PC-3 (cell line): ENCODE results near the gene CDH4. TPM values are rescaled to one million over a fixed set of nuclear protein-coding genes. Genes with fewer than 3 reads are reported as not detected.

Experiments used
- ATAC-seq: fragments of 200-7000 bp; cut with Tn5 transposase; 2 replicates; pipeline ENCODE4 v1.9.1; 2020; ENCODE audit warnings: mild to moderate bottlenecking, moderate library complexity
- BruUV-seq: library from RNA; stranded (reverse); fragments of 400-500 nt; replicated peaks from 2 replicates; lab custom pipeline; 2021; lab: Mats Ljungman, UMichigan
- CTCF ChIA-PET: fragments of 300-600 bp; sonication (Branson Sonifier 250); formaldehyde crosslinking; loops from one replicate; lab custom pipeline; 2022; ENCODE audit warnings: antibody characterized with exemption; lab: Charles Lee
- POLR2A ChIA-PET: fragments of 300-600 bp; sonication (Branson Sonifier 250); formaldehyde crosslinking; loops from one replicate; lab custom pipeline; 2022; ENCODE audit warnings: antibody characterized with exemption; ENCODE audit not compliant: unreplicated experiment; lab: Charles Lee
- DNase-seq: peaks from one replicate; pipeline ENCODE4 v3.0.0-alpha.2; 2015
- H2AFZ ChIP-seq: fragments of 300-600 bp; sonication (generic); 2 replicates; pipeline ENCODE4 v1.6.0; 2016; ENCODE audit warnings: antibody characterized with exemption, low read length
- H3F3A ChIP-seq: fragments of 300-600 bp; sonication (generic); one replicate; pipeline ENCODE4 v1.6.0; 2017; ENCODE audit warnings: antibody characterized with exemption, low read length, control low read depth, mild to moderate bottlenecking; ENCODE audit not compliant: unreplicated experiment
- H3K27ac ChIP-seq: fragments of 300-600 bp; sonication (generic); 2 replicates; pipeline ENCODE4 v1.5.1; 2016; ENCODE audit warnings: mild to moderate bottlenecking, low read length
- H3K27me3 ChIP-seq: fragments of 300-600 bp; sonication (generic); 2 replicates; pipeline ENCODE4 v1.6.1; 2016; ENCODE audit warnings: low read length, mixed read lengths
- H3K36me3 ChIP-seq: fragments of 300-600 bp; sonication (generic); 2 replicates; pipeline ENCODE4 v1.6.1; 2016; ENCODE audit warnings: low read depth, mixed run types, low read length, mixed read lengths
- H3K4me1 ChIP-seq: fragments of 300-600 bp; sonication (generic); 2 replicates; pipeline ENCODE4 v1.5.1; 2016; ENCODE audit warnings: low read length; ENCODE audit not compliant: insufficient read depth
- H3K4me2 ChIP-seq: fragments of 300-600 bp; sonication (generic); 2 replicates; pipeline ENCODE4 v1.6.0; 2016; ENCODE audit warnings: low read length
- H3K4me3 ChIP-seq: fragments of 300-600 bp; sonication (generic); 2 replicates; pipeline ENCODE4 v1.5.1; 2016; ENCODE audit warnings: mild to moderate bottlenecking, low read length, mixed read lengths
- H3K79me2 ChIP-seq: fragments of 300-600 bp; sonication (generic); 2 replicates; pipeline ENCODE4 v1.6.1; 2017; ENCODE audit warnings: low read length, mixed read lengths
- H3K9ac ChIP-seq: fragments of 300-600 bp; sonication (generic); 2 replicates; pipeline ENCODE4 v1.6.0; 2016; ENCODE audit warnings: mild to moderate bottlenecking, low read length
- H3K9me2 ChIP-seq: fragments of 300-600 bp; sonication (generic); replicated peaks from 2 replicates; pipeline ENCODE4 v1.6.1; 2016; ENCODE audit warnings: mixed run types, low read length, mixed read lengths
- H3K9me3 ChIP-seq: fragments of 300-600 bp; sonication (generic); 2 replicates; pipeline ENCODE4 v1.6.1; 2016; ENCODE audit warnings: low read length, mixed read lengths
- H4K20me1 ChIP-seq: fragments of 300-600 bp; sonication (generic); 2 replicates; pipeline ENCODE4 v1.6.1; 2016; ENCODE audit warnings: low read length, mixed read lengths
- CTCF ChIP-seq: fragments of 300-600 bp; sonication (generic); conservative IDR thresholded peaks from 2 replicates; pipeline ENCODE4 v1.5.1; 2017; ENCODE audit warnings: antibody characterized with exemption, low read depth, mild to moderate bottlenecking, low read length
- EZH2 ChIP-seq: fragments of 300-600 bp; sonication (generic); IDR thresholded peaks from one replicate; pipeline ENCODE4 v1.6.1; 2017; ENCODE audit warnings: antibody characterized with exemption, mild to moderate bottlenecking, low read length; ENCODE audit not compliant: unreplicated experiment
- EZH2phosphoT487 ChIP-seq: fragments of 300-600 bp; sonication (generic); IDR thresholded peaks from 2 replicates; pipeline ENCODE4 v1.6.1; 2018; ENCODE audit warnings: mild to moderate bottlenecking, antibody characterized with exemption, low read length, borderline replicate concordance
- intact Hi-C: fragments of 100-400 bp; cut with micrococcal nuclease; formaldehyde crosslinking; loops from 2 replicates; pipeline ENCODE4 v1.9.0; 2023
- total RNA-seq: library from RNA; depleted of rRNA; stranded (reverse); fragments of >200 nt; gene quantifications from 2 replicates; pipeline ENCODE4 v1.2.3, GENCODE V29; 2014

Gene CDH4
- total RNA-seq, 1 experiment from 2014 or later = not detected

GRCh38 chr20:61736751-61737310 is 484.8 kb downstream of the CDH4 start:
- Histone ChIP-seq H3K9me2 (no peaks in the 10 kb centered on the region), H3K9ac (no peak overlapping the region), H2AFZ (no peak overlapping the region), H3K4me3 (no peak overlapping the region), H3F3A (no peaks in the 10 kb centered on the region), H3K9me3 (no peaks in the 10 kb centered on the region), H3K27me3 (peaks cover 81% of the 10 kb centered on the region), H3K79me2 (no peaks in the 10 kb centered on the region), H3K4me1 (no peaks in the 10 kb centered on the region), H4K20me1 (no peaks in the 10 kb centered on the region), H3K27ac (no peak overlapping the region), H3K4me2 (no peak overlapping the region), H3K36me3 (no peaks in the 10 kb centered on the region)
- intact Hi-C loops = no loop called here
- no TSS peak for BruUV-seq
- DNase-seq = no peak
- ATAC-seq = no peak
- ChIA-PET POLR2A (no interaction called here), CTCF (no interaction called here)
- TF ChIP-seq CTCF = no peak

- no peak overlapping the region for H3K27ac ChIP-seq
- H3K9ac ChIP-seq = no peak overlapping the region
- H3F3A ChIP-seq = no peaks in the 10 kb centered on the region
- H3K9me2 ChIP-seq = no peaks in the 10 kb centered on the region
- H3K36me3 ChIP-seq = no peaks in the 10 kb centered on the region
- no peak overlapping the region for H3K4me3 ChIP-seq
- BruUV-seq = no TSS peak
- no peaks in the 10 kb centered on the region for H3K4me1 ChIP-seq
- ATAC-seq (no peak), DNase-seq (no peak)
- no peaks in the 10 kb centered on the region for H3K9me3 ChIP-seq
- H4K20me1 ChIP-seq = no peaks in the 10 kb centered on the region
- TF ChIP-seq EZH2phosphoT487 (no peak), CTCF (no peak), EZH2 (no peak)
- H3K79me2 ChIP-seq = no peaks in the 10 kb centered on the region
- POLR2A ChIA-PET = no interaction called here
- CTCF ChIA-PET = no interaction called here
- no peak overlapping the region for H3K4me2 ChIP-seq
- intact Hi-C loops = no loop called here
- no peak overlapping the region for H2AFZ ChIP-seq
- peaks cover 81% of the 10 kb centered on the region for H3K27me3 ChIP-seq
Observed at GRCh38 chr20:61737346-61737745, 485.3 kb downstream of the CDH4 start.

- no peaks in the 10 kb centered on the region for H3K79me2 ChIP-seq
- no peaks in the 10 kb centered on the region for H3K4me1 ChIP-seq
- peaks cover 82% of the 10 kb centered on the region for H3K27me3 ChIP-seq
- ChIA-PET POLR2A (no interaction called here), CTCF (no interaction called here)
- BruUV-seq = no TSS peak
- TF ChIP-seq EZH2phosphoT487 = no peak
- no peak for TF ChIP-seq EZH2
- no peak for TF ChIP-seq CTCF
- ATAC-seq (no peak), DNase-seq (no peak)
- H2AFZ ChIP-seq = no peak overlapping the region
- no peak overlapping the region for H3K4me3 ChIP-seq
- no peak overlapping the region for H3K4me2 ChIP-seq
- H4K20me1 ChIP-seq = no peaks in the 10 kb centered on the region
- no peaks in the 10 kb centered on the region for H3K9me2 ChIP-seq
- no peak overlapping the region for H3K27ac ChIP-seq
- H3F3A ChIP-seq = no peaks in the 10 kb centered on the region
- intact Hi-C loops = no loop called here
- H3K9me3 ChIP-seq = no peaks in the 10 kb centered on the region
- H3K36me3 ChIP-seq = no peaks in the 10 kb centered on the region
- H3K9ac ChIP-seq = no peak overlapping the region
Observed at GRCh38 chr20:61737812-61738443, 485.9 kb downstream of the CDH4 start.
